Measurements from ENCODE around the gene MARVELD3.
"Not testable (repeated sequence)": the region's sequence is repeated elsewhere in the genome, so short reads cannot be mapped to it uniquely, and the experiment has no call there.

MARVELD3 gene, protein sequence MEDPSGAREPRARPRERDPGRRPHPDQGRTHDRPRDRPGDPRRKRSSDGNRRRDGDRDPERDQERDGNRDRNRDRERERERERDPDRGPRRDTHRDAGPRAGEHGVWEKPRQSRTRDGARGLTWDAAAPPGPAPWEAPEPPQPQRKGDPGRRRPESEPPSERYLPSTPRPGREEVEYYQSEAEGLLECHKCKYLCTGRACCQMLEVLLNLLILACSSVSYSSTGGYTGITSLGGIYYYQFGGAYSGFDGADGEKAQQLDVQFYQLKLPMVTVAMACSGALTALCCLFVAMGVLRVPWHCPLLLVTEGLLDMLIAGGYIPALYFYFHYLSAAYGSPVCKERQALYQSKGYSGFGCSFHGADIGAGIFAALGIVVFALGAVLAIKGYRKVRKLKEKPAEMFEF

DNA sequence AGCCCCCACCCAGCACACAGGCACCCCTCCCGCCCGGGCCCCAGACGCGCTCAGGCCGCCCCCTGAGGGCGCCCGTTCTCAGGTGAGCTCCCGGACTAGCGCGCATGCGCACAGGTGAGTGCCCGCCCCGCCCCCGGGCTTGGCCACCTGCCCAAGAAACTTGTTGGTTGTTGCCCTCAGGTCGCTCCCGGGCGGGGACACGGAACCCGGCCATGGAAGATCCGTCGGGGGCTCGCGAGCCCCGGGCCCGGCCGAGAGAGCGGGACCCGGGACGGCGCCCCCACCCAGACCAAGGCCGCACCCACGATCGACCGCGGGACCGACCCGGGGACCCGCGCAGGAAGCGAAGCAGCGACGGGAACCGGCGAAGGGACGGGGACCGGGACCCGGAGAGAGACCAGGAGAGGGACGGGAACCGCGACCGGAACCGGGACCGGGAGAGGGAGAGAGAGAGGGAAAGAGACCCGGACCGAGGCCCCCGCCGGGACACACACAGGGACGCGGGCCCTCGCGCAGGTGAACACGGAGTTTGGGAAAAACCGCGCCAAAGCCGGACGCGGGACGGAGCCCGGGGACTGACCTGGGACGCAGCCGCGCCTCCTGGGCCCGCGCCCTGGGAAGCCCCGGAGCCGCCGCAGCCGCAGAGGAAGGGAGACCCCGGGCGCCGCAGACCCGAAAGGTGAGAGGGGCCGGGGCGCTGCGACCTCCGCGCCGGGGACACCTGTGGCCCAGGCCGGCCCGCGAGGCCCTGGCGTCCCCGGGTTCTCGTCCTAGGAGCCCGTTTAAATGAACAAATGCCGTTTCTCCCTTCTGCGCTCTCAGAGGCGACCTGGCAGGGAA lies at the start of gene MARVELD3:
MARVELD3 (plus strand) TSS at position 167 of the 840 bp plus-strand sequence; CDS start at position 213, 46 bp downstream.
- no peak for DNase-seq

DNA sequence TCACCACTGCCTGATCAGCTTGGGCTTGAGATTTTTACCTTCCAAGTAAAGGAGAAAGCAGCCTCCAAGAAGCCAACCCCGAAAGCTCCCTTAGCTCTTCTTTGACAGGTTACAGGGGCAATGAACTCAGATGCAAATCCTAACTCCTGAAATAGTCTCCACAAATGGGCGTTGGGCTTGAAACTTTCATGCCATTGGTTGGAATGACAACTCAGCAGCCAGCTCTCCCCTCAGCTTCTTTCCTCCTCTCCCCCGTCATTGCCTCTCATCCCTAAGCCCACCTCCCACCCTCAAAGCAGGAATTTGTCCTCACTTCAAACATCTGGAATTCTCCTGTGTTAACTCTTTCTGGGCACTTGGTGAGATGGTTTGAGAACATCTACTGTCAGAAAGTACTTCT lies 49.0 kb upstream of the MARVELD3 start, which contains the start of gene TAT:
TAT (minus strand) TSS at position 122 of the 400 bp plus-strand sequence. CDS start 677 bp downstream, outside the sequence.
- no peak for DNase-seq

DNA sequence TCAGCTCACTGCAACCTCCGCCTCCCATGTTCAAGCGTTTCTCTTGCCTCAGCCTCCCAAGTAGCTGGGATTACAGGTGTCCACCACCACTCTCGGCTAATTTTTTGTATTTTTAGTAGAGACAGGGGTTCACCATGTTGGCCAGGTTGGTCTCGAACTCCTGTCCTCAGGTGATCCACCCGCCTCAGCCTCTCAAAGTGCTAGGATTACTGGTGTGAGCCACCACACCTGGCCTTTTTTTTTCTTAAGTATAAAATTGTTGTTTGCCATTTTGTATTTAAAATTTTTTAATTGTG lies 43.5 kb upstream of the MARVELD3 start:
- DNase-seq, result not testable (repeated sequence)

DNA sequence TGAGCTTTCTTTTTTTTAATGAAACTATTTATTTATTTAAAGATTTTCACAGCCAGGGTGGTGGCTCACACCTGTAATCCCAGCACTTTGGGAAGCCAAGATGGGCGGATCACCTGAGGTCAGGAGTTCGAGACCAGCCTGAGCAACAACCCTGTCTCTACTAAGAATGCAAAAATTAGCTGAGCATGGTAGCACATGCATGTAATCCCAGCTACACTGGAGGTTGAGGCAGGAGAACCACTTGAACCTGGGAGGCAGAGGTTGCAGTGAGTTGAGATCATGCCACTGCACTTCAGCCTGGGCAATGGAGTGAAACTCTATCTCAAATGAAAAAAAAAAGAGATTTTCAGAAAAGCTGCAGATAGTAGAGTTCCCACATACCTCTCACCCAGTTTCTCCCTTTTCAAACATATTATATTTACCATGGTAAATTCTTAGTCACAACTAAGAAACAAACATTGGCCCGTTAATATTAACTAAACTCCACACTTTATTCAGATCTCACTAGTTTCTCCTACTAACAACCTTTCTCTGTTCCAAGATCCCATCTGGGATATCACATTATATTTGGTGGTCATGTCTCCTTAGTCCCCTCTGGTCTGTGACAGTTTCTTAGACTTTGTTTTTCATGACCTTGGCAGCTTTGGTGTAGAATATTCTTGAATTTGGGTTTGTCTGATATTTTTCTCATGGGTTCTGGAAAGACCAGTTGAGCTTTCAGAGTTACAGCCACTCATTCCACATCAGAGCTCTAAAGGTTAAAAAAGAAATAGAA lies 41.3 kb upstream of the MARVELD3 start:
- DNase-seq, result no peak

DNA sequence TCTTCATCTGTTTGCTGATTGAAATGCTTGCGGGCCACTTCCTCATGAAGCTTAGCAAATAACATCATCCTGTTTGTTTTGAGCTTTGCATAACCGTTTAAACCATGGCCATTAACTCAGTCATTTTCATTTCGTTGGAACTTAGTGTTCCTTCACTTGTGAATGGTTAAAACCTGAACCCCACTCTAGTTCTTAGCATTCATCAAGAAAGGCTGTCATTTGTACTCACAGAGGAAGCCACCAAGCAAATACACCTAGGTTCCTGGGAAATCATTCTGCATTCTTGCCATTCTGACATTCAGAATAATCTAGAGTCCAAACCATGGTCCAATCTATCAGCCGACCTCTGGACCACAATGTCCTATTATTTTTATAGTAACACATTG lies 40.7 kb upstream of the MARVELD3 start:
- no peak for DNase-seq

DNA sequence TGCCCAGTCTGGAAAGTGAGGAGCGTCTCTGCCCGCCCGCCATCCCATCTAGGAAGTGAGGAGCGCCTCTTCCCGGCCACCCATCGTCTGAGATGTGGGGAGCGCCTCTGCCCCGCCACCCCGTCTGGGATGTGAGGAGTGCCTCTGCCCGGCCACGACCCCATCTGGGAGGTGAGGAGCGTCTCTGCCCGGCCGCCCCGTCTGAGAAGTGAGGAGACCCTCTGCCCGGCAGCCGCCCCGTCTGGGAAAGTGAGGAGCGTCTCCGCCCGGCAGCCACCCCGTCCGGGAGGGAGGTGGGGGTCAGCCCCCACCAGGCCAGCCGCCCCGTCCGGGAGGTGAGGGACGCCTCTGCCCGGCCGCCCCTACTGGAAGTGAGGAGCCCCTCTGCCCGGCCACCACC lies 36.6 kb upstream of the MARVELD3 start:
- not testable (repeated sequence) for DNase-seq

DNA sequence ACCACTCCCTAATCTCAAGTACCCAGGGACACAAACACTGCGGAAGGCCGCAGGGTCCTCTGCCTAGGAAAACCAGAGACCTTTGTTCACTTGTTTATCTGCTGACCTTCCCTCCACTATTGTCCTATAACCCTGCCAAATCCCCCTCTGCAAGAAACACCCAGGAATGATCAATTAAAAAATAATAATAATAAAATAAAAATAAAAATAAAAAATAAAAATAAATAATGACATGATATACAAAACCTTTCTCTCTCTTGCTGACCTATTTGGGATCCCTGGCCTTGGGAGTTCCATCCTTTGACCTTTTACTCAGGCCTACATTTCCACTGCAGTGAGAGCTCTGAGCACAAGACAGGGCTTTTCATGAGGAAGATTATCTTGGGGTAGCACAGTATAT lies 35.9 kb upstream of the MARVELD3 start:
- not testable (repeated sequence) for DNase-seq

DNA sequence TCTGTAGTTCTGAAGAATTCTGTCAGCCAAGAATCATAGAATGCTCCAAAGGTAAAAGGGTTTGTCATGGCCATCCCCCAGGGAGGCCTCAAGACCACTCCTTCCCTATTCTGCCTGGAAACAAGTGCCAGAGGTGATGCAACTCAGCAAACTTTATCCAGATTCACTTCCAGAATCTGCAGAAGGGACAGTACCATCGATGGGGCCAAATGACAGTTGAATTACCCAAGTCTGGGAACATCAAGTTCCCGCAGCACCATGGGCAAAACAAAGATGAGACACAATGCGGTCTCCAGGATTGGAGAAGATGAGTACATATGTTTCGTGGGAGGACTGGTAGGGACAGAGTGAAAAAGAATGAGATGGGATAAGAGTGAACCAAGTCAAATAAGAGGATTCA lies 35.4 kb upstream of the MARVELD3 start:
- DNase-seq, result no peak

DNA sequence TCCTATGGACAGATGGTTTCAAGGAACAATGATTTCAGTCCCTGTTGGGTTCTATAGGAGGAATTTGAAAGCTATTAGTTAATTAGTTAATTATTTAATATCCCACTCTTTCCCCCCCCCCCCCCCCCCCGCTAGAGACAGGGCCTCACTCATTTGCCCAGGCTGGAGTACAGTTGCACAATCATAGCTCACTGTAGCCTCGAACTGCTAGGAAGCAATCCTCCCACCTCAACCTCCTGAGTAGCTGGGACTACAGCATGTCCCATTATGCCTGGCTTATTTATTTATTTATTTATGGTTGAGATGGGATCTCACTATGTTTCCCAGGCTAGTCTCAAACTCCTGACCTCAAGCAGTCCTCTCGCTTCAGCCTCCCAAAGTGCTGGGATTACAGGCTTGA lies 34.1 kb upstream of the MARVELD3 start:
- DNase-seq, result no peak

DNA sequence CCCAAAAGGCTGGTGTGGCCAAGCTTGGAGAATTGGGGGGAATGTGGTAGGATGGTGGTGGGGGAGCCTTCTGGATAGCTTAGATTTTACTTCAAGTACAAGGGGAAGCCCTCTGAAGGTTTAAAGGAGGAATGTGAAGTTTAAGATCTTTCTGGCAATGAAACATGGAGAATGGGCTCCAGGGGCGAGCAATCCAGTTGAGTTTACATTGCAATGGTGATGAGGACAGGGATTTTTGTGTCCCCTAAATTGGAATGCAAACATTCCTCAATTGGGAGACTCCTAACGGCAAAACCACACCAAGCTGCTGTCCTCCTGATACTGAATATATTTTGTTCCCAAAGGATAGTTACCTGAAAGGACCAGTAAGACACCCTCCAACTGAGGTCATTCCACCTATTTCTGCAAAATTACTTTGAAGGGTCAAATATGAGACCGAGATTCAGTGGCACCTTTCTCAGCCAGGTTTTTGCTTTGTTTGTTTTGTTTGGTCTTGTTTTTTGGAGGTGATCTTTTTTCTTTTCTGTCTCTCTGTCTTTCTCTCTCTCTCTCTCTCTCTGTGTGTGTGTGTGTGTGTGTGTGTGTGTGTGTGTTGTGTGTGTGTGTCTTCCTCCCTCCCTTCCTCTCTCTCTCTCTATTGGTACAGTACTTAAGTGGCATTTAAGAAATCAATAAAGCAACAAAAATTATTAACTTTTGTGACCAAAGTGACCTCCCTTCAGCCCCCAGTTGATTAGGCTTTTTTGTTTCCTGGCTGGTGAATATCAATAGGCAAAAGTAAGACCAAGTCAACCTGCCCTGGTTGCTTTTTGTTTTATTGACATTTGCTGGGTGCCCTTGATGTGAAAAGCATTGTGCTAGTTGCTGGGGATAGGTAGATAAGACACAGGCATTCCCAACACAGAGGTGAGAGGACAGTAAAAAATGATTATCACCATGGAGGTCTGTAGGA lies 32.7 kb upstream of the MARVELD3 start:
- DNase-seq, result no peak

DNA sequence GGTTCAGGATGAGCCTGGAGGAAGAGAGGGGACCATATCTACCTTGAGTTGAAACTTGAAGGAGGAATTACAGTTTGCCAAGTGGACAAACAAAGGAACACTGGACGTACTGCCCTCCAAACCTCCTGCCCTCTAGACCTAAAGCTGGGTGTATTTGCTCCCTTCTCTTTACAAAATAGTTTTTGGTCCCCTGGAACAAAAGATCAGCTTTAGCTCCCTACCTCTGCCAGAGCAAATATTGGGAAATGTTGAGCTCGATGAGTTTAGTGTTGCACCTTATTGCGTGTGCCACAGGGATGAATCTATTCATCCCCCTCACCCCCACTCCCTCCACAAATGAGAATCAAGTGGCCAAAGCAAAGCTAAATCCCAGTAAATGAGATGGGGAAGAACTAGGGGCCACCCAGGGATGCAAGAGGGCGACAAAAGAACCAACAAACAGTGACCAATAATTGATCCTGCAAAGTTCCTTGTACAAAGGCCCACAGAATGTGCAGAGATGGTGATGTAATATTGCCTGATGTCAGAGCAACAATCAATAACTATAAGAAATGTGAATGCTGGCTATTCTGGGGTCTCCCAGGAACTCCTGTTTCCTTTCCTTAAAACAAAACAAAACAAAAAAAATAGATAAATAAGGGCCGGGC lies 31.9 kb upstream of the MARVELD3 start:
- no peak for DNase-seq

DNA sequence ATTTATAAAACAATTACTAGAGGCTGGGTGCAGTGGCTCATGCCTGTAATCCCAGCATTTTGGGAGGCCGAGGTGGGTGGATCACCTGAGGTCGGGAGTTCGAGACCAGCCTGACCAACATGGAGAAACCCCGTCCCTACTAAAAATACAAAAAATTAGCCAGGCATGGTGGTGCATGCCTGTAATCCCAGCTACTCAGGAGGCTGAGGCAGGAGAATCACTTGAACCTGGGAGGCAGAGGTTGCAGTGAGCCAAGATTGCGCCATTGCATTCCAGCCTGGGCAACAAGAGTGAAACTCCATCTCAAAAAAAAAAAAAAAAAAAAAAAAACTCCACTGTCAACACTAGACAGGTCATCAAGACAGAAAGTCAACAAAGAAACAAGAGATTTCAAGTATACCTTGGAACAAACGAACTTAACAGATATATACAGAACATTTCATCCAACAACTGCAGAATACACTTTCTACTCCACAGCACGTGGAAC lies 30.6 kb upstream of the MARVELD3 start:
- not testable (repeated sequence) for DNase-seq

DNA sequence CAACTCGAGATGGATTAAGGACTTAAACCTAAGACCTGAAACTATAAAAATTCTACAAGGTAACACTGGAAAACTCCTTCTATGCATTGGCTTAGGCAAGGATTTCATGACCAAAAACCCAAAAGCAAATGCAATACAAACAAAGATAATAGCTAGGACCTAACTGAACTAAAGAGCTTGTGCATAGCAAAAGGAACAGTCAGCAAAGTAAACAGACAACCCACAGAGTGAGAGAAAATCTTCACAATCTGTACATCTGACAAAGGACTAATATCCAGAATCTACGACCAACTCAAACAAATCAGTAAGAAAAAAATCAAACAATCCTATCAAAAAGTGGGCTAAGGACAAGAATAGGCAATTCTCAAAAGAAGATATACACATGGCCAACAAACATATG lies 27.6 kb upstream of the MARVELD3 start:
- not testable (repeated sequence) for DNase-seq

DNA sequence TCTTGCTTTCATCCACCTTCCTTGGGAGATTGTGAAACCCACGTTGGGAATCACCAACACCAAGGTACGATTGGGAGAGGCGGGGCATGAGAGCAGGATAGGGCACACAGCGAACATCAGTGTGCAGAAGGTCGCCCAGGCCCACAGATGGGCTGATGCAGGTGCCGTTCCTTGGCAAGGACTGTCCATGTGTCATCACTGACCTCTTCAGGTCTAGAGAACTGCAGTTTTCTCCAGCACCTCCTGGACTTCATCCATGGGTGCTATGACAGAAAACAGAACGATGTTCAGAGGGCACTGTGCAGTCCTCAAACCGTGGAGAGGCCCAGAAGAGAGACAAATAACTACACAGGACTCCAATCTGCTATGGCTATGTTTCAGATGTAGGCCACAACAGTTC lies 25.2 kb upstream of the MARVELD3 start:
- DNase-seq, result no peak

DNA sequence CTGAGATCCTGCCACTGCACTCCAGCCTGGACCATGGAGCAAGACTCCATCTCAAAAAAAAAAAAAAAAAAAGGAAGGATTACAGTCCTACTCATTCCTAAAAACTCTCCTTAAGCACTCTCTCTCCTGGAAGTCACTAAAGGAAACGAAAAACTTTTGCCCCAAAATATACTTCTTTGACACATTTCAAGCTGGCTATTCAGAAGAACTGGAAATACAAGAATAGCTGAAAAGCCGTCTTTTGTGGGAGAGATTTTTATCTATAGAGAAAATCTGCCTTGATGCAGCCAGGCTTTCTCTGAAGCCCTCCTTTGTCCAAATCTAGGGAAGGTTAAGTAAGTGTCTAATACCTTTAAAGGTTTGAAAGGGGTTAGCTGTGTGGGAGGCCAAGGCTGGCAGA lies 16.9 kb upstream of the MARVELD3 start:
- no peak for DNase-seq

DNA sequence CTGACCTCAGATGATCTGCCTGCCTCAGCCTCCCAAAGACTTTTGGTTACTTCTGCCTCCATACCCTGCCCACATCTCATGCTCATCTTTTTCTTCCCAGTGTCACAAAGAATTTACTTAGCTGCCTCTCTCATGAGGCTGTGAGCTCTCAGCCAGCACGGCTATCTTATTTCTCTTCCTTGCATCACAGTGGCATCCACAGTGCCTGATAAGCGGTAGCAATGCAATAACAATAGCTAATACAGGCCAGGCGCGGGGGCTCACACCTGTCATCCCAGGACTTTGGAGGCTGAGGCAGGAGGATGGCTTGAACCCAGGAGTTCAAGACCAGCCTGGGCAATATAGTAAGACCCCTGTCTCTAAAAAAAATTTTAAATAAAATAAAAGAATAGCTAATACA lies 15.5 kb upstream of the MARVELD3 start:
- DNase-seq, result no peak

DNA sequence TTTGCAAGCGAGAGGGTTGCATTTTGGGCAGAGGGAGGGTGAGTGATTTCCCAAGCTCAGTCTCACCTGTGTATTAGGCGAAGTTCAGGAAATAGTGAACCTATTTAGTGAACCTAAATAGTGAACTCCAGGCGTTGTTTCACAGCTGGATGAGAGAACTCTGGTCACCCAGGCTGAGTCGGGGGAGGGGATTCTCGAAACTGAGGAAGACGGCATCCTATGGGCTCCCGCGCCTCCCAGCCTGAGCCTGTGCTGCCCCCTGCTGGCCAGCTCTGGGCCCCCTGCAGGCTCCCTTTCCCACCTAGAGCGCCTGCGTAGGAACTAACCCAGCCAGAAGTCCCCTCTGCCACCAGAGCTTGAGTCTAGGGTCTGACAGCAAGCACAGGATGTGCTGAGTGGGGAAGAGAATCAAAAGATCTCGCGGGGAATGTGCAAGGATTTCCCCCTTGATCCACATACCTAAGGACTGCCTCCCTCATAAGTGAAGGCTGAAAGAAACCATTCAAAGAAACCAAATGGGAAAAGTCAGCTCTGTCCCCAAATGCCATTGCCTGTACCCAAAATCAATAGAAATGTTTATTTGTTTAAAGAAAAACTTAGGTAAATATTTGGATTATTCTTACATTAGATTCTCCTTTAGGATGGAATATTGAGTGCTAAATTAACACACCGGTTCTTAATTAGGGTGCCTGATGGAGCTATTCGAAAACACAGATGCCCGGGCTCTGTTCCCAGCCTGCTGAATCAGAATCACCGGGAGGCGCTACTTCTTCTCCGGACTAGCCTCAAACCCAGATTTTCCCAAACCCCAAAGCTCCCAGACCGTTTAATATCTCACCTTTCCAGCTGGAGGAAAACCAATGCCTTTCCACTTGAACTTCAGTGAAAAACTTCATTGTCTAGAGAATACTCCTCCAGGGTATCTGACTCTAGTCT lies 14.8 kb upstream of the MARVELD3 start:
- DNase-seq, result peak; percentile 26

DNA sequence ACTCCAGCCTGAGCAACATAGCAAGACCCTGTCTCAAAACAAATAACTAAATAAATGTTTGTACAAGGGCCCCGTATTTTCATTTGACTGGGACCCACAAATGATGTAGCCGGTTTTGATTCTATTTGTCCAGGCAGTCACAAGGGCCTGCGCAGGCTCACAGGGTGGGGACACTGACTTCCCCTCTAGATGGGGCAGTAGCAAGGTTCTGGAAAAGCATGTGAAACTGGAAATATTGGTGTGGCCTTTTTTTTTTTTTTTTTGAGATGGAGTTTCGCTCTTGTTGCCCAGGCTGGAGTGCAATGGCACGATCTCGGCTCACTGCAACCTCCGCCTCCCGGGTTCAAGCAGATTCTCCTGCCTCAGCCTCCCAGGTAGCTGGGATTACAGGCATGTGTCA lies 11.0 kb upstream of the MARVELD3 start:
- not testable (repeated sequence) for DNase-seq

DNA sequence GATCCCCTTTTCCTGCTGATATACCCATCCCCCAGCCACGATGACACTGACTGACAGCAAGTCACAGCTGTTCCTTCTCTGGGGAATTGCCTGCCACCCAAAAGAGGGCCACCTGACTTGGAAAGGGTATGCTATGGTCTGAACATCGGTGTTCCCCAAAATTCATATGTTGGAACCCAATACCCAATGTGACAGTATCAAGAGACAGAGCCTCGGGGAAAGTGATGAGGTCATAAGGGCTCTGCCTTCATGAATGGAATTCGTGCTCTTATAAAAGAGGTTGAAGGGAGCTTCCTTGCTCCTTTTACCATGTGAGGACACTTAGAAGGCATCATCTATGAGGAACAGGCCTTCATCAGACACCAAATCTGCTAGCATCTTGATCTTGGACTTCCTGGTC lies 7.6 kb upstream of the MARVELD3 start:
- DNase-seq, result no peak

DNA sequence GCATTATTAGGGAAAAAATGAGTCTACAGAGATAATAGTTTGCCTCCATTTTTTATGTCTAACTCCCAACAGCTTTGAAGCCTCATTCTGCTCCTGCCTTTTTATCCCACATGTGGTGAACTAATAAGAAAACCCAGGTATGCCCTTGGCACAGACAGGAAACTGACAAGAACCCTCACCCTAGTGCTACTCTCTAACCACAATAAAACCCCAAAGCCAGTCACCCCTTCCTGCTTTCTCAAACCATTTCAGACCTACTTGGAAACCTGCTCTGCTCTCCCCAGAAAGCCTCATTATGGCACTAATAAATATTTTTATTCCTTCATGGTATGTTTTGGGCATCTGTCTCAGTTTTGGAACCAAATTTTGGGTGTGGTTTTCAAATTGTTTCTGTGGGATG lies 3.9 kb upstream of the MARVELD3 start:
- DNase-seq, result no peak

All from NCI-H2227 treated with DMSO at 0.1 percent for 48 hours (cell line).